PC-3 (cell line): ENCODE data around the gene RARRES2. TPM values are rescaled to one million over a fixed set of nuclear protein-coding genes. Genes with fewer than 3 reads are reported as not detected.

ENCODE experiments used
- ATAC-seq: fragments of 200-7000 bp; cut with Tn5 transposase; 2 replicates; pipeline ENCODE4 v1.9.1; 2020; ENCODE audit warnings: mild to moderate bottlenecking, moderate library complexity
- BruUV-seq: library from RNA; stranded (reverse); fragments of 400-500 nt; replicated peaks from 2 replicates; lab custom pipeline; 2021; lab: Mats Ljungman, UMichigan
- CTCF ChIA-PET: fragments of 300-600 bp; sonication (Branson Sonifier 250); formaldehyde crosslinking; loops from one replicate; lab custom pipeline; 2022; ENCODE audit warnings: antibody characterized with exemption; lab: Charles Lee
- POLR2A ChIA-PET: fragments of 300-600 bp; sonication (Branson Sonifier 250); formaldehyde crosslinking; loops from one replicate; lab custom pipeline; 2022; ENCODE audit warnings: antibody characterized with exemption; ENCODE audit not compliant: unreplicated experiment; lab: Charles Lee
- DNase-seq: peaks from one replicate; pipeline ENCODE4 v3.0.0-alpha.2; 2015
- H2AFZ ChIP-seq: fragments of 300-600 bp; sonication (generic); 2 replicates; pipeline ENCODE4 v1.6.0; 2016; ENCODE audit warnings: antibody characterized with exemption, low read length
- H3F3A ChIP-seq: fragments of 300-600 bp; sonication (generic); one replicate; pipeline ENCODE4 v1.6.0; 2017; ENCODE audit warnings: antibody characterized with exemption, low read length, control low read depth, mild to moderate bottlenecking; ENCODE audit not compliant: unreplicated experiment
- H3K27ac ChIP-seq: fragments of 300-600 bp; sonication (generic); 2 replicates; pipeline ENCODE4 v1.5.1; 2016; ENCODE audit warnings: mild to moderate bottlenecking, low read length
- H3K27me3 ChIP-seq: fragments of 300-600 bp; sonication (generic); 2 replicates; pipeline ENCODE4 v1.6.1; 2016; ENCODE audit warnings: low read length, mixed read lengths
- H3K36me3 ChIP-seq: fragments of 300-600 bp; sonication (generic); 2 replicates; pipeline ENCODE4 v1.6.1; 2016; ENCODE audit warnings: low read depth, mixed run types, low read length, mixed read lengths
- H3K4me1 ChIP-seq: fragments of 300-600 bp; sonication (generic); 2 replicates; pipeline ENCODE4 v1.5.1; 2016; ENCODE audit warnings: low read length; ENCODE audit not compliant: insufficient read depth
- H3K4me2 ChIP-seq: fragments of 300-600 bp; sonication (generic); 2 replicates; pipeline ENCODE4 v1.6.0; 2016; ENCODE audit warnings: low read length
- H3K4me3 ChIP-seq: fragments of 300-600 bp; sonication (generic); 2 replicates; pipeline ENCODE4 v1.5.1; 2016; ENCODE audit warnings: mild to moderate bottlenecking, low read length, mixed read lengths
- H3K79me2 ChIP-seq: fragments of 300-600 bp; sonication (generic); 2 replicates; pipeline ENCODE4 v1.6.1; 2017; ENCODE audit warnings: low read length, mixed read lengths
- H3K9ac ChIP-seq: fragments of 300-600 bp; sonication (generic); 2 replicates; pipeline ENCODE4 v1.6.0; 2016; ENCODE audit warnings: mild to moderate bottlenecking, low read length
- H3K9me2 ChIP-seq: fragments of 300-600 bp; sonication (generic); replicated peaks from 2 replicates; pipeline ENCODE4 v1.6.1; 2016; ENCODE audit warnings: mixed run types, low read length, mixed read lengths
- H3K9me3 ChIP-seq: fragments of 300-600 bp; sonication (generic); 2 replicates; pipeline ENCODE4 v1.6.1; 2016; ENCODE audit warnings: low read length, mixed read lengths
- H4K20me1 ChIP-seq: fragments of 300-600 bp; sonication (generic); 2 replicates; pipeline ENCODE4 v1.6.1; 2016; ENCODE audit warnings: low read length, mixed read lengths
- EZH2 ChIP-seq: fragments of 300-600 bp; sonication (generic); IDR thresholded peaks from one replicate; pipeline ENCODE4 v1.6.1; 2017; ENCODE audit warnings: antibody characterized with exemption, mild to moderate bottlenecking, low read length; ENCODE audit not compliant: unreplicated experiment
- EZH2phosphoT487 ChIP-seq: fragments of 300-600 bp; sonication (generic); IDR thresholded peaks from 2 replicates; pipeline ENCODE4 v1.6.1; 2018; ENCODE audit warnings: mild to moderate bottlenecking, antibody characterized with exemption, low read length, borderline replicate concordance
- intact Hi-C: fragments of 100-400 bp; cut with micrococcal nuclease; formaldehyde crosslinking; loops from 2 replicates; pipeline ENCODE4 v1.9.0; 2023
- total RNA-seq: library from RNA; depleted of rRNA; stranded (reverse); fragments of >200 nt; gene quantifications from 2 replicates; pipeline ENCODE4 v1.2.3, GENCODE V29; 2014
- TF ChIP-seq, protein P1 (sequence below): fragments of 300-600 bp; sonication (generic); conservative IDR thresholded peaks from 2 replicates; pipeline ENCODE4 v1.5.1; 2017; ENCODE audit warnings: antibody characterized with exemption, low read depth, mild to moderate bottlenecking, low read length

RARRES2 gene
- total RNA-seq, 1 experiment from 2014 or later: 1.6 TPM

DNA sequence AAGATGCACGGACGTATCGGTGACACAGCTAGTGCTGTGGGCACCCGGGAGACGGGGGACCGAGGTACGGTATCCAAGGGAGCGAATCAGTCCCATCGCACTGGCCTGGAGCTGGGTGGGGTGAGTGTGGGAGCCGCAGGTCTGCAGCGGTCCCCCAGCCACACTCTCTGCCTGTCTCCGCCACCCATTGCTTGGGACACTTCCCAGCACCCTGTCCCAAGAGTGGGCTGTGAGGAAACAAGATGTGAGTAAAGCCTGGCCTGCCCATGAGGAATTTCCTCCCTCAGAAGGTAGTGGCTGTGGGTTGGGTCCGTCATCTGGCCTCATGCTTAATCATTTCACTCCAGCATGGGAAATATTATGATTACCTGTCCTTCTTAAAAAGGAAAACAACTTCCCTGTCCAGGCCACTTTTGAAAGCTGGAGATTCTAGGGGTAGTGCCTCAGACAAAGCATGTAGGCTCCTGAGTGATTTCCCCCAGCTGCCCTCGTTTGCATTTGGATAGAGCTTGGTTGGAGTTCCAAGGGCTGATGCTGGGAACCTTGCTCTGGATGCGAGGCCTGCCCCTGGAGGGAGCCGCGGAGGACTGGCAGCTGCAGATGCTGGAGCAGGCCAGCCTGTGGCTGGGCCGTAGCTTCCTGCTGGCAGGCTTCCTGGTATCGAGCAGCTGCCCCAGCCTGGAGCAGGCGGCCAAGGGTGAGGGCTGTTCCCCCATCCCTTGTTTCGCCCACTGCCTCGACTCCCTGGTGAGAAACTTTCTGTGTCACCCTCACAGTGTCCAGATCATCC, 11.9 kb downstream of the RARRES2 start:
- ChIA-PET CTCF (no interaction called here), POLR2A (no interaction called here)
- Histone ChIP-seq H3K4me3 (no peak overlapping the region), H3K27ac (no peak overlapping the region), H3K4me1 (peaks cover under 1% of the 10 kb centered on the region; the same call in 1 of the 2 replicates), H2AFZ (no peak overlapping the region), H3K9me2 (no peaks in the 10 kb centered on the region), H3K79me2 (no peaks in the 10 kb centered on the region), H3K36me3 (no peaks in the 10 kb centered on the region), H4K20me1 (no peaks in the 10 kb centered on the region), H3K9ac (no peak overlapping the region), H3F3A (no peaks in the 10 kb centered on the region), H3K27me3 (no peaks in the 10 kb centered on the region), H3K4me2 (no peak overlapping the region), H3K9me3 (no peaks in the 10 kb centered on the region)
- DNase-seq (no peak), ATAC-seq (no peak)
- intact Hi-C loops: no loop called here
- TF ChIP-seq, protein P1, sequence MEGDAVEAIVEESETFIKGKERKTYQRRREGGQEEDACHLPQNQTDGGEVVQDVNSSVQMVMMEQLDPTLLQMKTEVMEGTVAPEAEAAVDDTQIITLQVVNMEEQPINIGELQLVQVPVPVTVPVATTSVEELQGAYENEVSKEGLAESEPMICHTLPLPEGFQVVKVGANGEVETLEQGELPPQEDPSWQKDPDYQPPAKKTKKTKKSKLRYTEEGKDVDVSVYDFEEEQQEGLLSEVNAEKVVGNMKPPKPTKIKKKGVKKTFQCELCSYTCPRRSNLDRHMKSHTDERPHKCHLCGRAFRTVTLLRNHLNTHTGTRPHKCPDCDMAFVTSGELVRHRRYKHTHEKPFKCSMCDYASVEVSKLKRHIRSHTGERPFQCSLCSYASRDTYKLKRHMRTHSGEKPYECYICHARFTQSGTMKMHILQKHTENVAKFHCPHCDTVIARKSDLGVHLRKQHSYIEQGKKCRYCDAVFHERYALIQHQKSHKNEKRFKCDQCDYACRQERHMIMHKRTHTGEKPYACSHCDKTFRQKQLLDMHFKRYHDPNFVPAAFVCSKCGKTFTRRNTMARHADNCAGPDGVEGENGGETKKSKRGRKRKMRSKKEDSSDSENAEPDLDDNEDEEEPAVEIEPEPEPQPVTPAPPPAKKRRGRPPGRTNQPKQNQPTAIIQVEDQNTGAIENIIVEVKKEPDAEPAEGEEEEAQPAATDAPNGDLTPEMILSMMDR: no peak
- TF ChIP-seq EZH2 (no peak), EZH2phosphoT487 (no peak)
- BruUV-seq: no TSS peak

DNA sequence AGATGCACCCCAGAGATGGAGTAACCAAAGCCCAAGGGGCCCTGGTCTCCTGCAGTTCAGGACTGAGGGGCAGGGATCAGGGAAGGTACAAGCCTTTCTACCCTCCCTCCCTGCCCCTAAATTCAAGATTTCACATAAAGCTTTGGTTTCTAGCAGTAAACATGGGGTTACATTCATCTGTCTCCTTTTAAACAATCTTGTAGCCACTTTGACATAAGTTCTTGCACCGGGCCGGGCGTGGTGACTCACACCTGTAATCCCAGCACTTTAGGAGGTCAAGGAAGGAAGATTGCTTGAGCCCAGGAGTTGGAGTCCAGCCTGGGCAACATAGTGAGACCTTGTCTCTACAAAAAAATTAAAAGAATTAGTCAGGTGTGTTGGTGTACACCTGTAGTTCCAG, 14.1 kb downstream of the RARRES2 start:
- peaks cover 16% of the 10 kb centered on the region for H3K4me1 ChIP-seq
- POLR2A ChIA-PET: no interaction called here
- no TSS peak for BruUV-seq
- H3K36me3 ChIP-seq: no peaks in the 10 kb centered on the region
- TF ChIP-seq, protein P1: no peak
- TF ChIP-seq EZH2 (no peak), EZH2phosphoT487 (no peak)
- no peak for ATAC-seq
- H4K20me1 ChIP-seq: no peaks in the 10 kb centered on the region
- no peak overlapping the region for H2AFZ ChIP-seq
- no peaks in the 10 kb centered on the region for H3K9me2 ChIP-seq
- H3K4me3 ChIP-seq: no peak overlapping the region
- CTCF ChIA-PET: no interaction called here
- no peak for DNase-seq
- peaks cover 7% of the 10 kb centered on the region for H3K79me2 ChIP-seq
- intact Hi-C loops: no loop called here
- no peak overlapping the region for H3K4me2 ChIP-seq
- H3K27me3 ChIP-seq: no peaks in the 10 kb centered on the region
- H3F3A ChIP-seq: no peaks in the 10 kb centered on the region
- no peaks in the 10 kb centered on the region for H3K9me3 ChIP-seq
- H3K9ac ChIP-seq: no peak overlapping the region
- H3K27ac ChIP-seq: no peak overlapping the region

DNA sequence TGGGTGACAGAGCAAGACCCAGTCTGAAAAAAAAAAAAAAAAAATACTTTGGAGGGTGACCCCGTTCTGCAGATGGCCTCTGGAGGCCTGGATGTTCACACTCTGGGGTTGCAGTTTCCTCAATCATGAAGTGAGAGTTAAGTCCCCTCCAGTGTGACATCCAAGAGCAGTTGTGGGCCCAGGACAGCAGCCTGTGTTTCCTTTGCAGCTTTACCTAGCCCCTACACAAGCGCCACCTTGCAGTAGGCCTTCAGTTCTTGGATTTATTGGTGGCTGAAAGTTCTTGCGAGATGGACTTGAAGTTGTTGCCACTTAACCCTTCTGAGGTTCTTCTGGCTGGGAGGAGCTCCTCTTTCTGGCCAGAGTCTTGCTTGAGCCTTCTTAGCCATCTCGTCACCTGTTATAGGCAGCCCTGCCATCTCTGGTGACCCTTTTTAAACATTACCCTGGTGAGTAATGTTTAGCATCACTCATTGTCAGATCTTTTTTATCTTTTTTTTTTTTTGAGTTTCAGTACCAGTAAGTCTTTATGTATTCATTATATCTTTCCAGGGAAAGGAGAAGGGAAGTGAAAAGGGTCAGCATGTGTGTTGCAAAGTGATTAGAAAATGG, 14.7 kb downstream of the RARRES2 start:
- Histone ChIP-seq H3K79me2 (peaks cover 7% of the 10 kb centered on the region), H3K9me2 (no peaks in the 10 kb centered on the region), H3K4me1 (peaks cover 17% of the 10 kb centered on the region), H3K36me3 (no peaks in the 10 kb centered on the region), H2AFZ (no peak overlapping the region), H3K4me2 (no peak overlapping the region), H3K9ac (no peak overlapping the region), H3F3A (no peaks in the 10 kb centered on the region), H3K9me3 (no peaks in the 10 kb centered on the region), H4K20me1 (no peaks in the 10 kb centered on the region), H3K27ac (no peak overlapping the region), H3K4me3 (no peak overlapping the region), H3K27me3 (no peaks in the 10 kb centered on the region)
- ChIA-PET POLR2A (no interaction called here), CTCF (no interaction called here)
- no peak for ATAC-seq
- TF ChIP-seq, protein P1: no peak
- TF ChIP-seq EZH2: no peak
- no peak for TF ChIP-seq EZH2phosphoT487
- DNase-seq: no peak
- intact Hi-C loops: no loop called here
- no TSS peak for BruUV-seq
